ENCODE data around the gene PLD4.

Gene PLD4

DNA sequence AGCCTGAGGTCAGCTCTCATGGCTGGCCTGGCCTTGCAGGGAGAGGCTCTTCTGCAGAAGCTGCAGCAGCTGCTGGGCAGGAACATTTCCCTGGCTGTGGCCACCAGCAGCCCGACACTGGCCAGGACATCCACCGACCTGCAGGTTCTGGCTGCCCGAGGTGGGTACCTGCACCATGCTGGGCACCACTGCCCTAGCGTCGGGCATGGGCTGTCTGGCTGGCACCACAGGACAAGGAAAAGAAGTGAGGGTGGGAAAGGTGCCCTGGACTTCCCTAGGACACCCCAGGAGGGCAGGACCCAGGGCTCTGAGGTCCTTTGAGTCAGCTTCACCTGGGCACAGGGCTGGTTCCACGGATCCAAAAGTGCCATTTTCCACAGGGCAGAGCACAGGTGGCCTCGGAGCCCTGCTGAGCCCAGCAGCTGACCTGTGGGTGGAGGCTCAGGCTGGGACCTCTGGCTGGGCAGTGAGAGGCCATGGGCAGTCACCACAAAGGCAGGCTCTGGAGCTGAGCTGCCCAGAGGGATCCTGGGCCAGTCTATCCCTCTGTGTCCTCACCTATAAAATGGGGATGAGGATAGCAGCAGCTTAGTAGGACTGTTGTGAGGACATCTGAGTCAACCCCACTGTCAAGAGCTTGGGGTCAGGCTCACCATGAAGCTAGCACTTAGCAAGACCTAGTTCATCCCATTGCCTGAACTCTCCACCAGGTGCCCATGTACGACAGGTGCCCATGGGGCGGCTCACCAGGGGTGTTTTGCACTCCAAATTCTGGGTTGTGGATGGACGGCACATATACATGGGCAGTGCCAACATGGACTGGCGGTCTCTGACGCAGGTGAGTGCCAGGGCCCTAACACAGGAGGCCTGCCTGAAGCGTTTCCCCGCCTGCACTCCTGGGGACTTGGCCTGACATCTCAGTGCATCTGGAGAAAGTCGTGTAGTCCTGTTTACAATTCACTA lies 4.9 kb downstream of the PLD4 start:
- no peak for DNase-seq

DNA sequence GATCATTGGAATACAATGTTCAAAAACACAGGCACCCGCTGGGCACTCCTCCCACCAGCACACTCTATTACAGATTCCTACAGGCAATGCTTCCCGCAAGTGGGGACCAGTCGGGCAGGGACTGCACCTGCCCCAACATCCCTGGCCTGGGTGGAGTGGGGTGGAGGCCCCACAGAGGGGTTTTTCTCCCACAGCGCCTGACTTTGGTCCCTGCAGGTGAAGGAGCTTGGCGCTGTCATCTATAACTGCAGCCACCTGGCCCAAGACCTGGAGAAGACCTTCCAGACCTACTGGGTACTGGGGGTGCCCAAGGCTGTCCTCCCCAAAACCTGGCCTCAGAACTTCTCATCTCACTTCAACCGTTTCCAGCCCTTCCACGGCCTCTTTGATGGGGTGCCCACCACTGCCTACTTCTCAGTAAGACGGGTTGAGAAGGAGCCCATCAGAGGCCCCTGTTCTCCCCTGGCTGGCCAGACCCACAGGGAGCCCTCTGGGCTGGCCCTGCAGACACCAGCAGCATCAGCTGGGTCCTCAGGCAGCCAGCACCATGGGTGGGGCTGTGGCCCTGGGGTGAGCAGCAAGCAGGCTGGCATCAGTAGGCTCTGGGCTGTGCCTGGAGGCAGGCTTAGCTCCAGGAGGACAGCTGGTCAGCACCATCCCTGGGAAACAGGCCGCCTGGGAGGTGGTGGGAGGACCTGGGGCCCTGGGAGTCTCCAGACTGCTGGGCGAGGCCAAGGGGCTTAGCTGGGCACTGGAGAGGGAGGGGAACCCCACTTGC lies 6.0 kb downstream of the PLD4 start:
- DNase-seq = no peak

DNA sequence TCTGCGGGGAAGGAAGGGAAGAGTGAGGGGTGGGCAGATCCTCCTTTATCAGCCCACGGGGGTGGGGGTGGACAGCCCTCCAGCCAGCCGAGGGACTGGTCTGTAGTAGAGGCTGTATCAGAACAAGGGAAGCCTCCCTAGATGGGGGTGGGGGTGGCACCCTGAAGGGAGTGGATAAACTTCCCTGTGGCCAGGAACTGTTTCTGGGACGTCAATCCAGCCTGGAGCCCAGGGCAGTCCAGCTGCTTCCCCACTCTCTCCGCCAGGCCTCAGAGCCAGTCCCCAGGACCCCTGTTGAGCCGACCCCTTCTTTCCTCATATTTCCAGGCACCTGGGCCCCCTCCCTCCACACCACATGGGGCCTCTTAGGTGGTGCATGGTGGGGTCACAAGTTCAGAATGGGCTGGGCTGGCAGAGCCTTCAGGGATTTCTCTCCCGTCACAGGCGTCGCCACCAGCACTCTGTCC lies 6.7 kb downstream of the PLD4 start:
- no peak for DNase-seq

DNA sequence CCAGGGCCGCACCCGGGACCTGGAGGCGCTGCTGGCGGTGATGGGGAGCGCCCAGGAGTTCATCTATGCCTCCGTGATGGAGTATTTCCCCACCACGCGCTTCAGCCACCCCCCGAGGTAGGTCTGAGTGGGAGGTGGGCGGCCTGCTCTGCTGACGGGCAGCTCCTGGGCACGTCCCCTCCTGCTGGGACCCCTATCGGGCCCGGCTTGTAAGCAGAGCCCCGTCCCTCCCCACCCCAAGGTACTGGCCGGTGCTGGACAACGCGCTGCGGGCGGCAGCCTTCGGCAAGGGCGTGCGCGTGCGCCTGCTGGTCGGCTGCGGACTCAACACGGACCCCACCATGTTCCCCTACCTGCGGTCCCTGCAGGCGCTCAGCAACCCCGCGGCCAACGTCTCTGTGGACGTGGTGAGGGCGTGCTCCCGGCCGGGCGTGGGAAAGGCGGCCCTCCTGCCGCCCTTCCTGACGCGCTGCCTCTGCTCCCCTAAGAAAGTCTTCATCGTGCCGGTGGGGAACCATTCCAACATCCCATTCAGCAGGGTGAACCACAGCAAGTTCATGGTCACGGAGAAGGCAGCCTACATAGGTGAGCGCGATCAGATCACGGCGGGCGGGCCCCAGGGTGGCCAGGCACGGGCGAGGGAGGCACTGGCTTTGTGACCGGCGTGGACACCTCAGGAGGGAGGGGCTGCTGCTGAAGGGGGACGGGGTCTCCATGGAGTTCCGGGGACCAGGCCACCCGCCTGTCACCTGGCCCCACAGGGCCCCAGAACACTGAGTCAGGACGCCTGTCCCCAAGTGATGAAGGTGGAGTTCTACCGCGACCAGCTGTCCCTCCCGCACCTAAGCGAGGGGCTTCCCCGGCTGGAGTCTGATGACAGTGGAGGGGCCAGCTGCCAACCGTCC lies 7.3 kb downstream of the PLD4 start:
- no peak for DNase-seq

DNA sequence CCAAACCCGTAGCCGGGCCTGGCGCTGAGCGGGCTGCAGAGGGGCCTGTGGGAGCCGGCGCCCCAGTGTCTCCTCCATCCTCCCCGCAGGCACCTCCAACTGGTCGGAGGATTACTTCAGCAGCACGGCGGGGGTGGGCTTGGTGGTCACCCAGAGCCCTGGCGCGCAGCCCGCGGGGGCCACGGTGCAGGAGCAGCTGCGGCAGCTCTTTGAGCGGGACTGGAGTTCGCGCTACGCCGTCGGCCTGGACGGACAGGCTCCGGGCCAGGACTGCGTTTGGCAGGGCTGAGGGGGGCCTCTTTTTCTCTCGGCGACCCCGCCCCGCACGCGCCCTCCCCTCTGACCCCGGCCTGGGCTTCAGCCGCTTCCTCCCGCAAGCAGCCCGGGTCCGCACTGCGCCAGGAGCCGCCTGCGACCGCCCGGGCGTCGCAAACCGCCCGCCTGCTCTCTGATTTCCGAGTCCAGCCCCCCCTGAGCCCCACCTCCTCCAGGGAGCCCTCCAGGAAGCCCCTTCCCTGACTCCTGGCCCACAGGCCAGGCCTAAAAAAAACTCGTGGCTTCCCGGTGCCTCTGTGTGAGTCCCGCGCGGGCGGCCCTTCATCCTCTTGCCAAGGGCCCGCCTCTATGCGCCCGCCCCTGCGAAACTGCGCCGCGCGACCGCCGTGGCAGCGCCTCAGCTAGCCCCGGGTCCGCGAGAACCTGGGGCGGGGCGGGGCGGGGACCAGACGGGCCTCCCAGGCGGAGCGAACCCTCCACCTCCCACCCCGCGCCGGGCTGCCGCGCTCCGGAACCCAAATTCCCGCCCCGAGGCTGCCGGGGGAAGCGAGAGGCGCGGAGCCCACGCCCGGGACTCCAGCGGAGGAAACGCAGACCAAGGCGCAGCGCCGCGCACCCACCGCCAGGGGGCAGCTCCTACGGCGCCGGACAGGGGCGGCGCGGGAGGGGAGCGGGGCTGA lies 8.3 kb downstream of the PLD4 start:
- DNase-seq = peak; percentile 90

DNA sequence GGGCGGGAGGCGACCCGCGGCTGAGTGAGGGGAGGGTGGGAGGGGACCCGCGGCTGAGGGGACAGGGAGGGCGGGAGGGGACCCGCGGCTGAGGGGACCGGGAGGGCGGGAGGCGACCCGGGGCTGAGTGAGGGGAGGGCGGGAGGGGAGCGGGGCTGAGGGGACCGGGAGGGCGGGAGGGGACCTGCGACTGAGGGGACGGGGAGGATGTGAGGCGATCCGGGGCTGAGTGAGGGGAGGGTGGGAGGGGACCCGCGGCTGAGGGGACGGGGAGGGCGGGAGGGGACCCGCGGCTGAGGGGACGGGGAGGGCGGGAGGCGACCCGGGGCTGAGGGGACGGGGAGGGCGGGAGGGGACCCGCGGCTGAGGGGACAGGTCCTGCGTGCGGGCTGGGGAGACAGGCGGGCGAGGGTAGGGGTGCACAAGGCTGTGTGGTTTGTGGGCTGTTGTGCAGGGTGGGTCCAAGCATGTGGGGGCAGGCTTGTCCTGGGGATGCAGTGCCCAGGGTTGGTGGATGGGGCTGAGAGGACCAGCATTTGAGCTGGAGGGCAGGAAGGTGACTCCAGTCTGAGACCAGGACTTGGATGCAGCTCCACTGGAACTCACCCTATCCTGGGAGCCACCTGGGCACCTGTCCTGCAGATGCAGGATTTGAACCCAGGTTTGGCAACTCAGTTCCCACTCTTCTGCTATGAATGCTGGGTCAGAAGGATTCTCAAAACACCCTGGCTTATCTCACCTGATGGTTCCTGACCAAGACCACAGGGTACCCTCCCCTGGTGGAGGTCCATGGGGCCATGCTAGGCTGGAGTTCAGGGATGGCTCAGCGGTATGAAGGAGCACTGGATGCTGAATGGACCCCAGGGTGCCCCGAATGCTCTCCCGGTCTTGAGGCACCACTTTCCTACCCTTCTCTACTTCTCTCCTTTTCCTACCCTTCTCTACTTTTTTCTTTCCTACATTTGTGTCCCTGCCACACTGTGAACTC lies 9.4 kb downstream of the PLD4 start:
- DNase-seq = no peak

DNA sequence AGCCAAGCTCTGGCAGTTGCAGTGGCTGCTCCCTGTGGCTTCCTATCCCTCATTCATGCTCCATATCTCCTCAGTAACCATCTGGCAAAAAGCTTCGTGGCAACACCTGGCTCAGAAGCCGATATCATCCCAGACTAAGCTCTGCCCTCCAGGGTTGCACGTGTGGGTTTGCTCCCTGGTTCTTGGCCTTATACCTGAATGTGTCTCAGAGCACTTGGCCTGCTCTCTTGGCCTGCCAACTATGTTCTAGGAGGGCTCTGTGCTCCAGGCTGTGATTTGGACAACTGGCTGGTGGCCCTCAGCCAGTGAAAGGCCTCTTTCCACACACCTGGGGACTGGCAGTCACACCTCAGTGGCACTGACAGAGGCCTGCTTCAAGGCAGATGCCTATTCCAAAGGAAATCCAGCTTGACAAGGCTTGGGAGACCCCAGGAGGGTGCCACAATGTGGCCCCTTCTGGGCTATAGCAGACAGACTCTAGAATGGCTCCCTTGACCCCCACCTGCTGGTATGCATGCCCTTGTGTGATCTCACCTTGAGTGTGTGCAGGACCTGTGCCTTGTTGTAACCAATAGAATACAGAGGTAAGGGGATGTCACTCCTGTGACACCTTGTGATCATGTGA lies 10.5 kb downstream of the PLD4 start:
- no peak for DNase-seq

- DNase-seq = no peak
Observed at GRCh38 chr14:104935955-104936354, 11.3 kb downstream of the PLD4 start.

- DNase-seq = no peak
Observed at GRCh38 chr14:104936361-104937155, 11.9 kb downstream of the PLD4 start.

DNA sequence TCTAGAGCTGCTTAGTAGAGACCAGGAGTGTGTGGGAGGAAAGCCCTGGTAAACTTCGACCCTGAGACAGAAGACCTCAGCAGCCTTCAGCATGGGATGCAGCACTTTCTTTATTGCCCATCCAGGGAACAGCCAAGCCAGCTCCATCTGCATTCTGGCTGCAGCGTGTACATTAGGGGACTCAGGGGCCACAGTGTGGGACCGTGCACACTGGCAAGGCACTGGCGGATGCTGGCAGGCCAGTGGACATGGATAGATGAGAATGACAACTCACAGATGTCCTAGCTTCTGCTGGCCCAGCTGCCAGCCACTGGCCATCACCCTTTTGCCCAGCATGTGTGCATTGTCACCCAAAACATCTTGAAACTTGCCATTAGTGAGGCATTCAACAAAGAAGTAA lies 12.5 kb downstream of the PLD4 start:
- DNase-seq = no peak

- no peak for DNase-seq
Observed at GRCh38 chr14:104937694-104938365, 13.2 kb downstream of the PLD4 start.

DNA sequence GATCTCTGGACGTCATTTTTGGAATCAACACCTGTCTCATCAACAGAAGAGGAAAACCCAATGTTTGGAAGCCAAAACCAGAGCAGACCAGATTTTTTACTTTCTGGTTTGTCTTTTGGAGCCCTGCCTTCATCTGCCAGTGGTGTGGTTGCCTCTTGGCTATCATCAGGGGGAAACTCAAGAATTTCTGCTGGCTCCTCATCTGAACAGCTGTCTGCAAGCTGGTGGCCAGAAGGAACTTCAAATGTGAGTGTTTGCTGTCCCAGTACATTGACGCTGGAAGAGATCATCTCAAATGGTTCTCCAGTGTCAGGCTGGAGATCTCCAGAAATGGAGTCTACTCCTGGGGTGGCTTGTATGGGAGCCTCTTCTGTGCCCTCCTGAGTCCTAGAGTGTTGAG lies 13.8 kb downstream of the PLD4 start:
- no peak for DNase-seq

DNA sequence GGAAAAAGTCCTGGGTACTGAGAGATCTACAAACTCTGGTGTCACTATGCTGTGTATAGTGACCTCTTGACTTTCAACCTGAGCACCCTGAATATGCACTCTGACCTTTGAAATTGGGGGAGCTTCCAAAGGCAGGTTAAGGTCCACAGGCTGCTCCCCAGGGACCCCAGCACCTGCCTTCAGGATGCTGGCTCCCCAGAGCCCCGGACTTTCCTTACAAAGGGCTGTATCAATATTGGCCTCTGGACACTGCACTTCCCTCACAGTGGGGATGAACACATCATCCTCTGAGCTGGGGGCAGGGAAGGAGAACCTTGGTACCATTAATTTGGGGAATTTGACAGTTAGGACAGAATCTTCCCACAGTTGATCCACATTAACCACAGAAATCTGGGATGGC lies 14.3 kb downstream of the PLD4 start:
- DNase-seq = no peak

- no peak for DNase-seq
Observed at GRCh38 chr14:104939666-104940410, 15.2 kb downstream of the PLD4 start.

GRCh38 chr14:104940526-104941150 lies 16.0 kb downstream of the PLD4 start:
- DNase-seq = no peak

DNA sequence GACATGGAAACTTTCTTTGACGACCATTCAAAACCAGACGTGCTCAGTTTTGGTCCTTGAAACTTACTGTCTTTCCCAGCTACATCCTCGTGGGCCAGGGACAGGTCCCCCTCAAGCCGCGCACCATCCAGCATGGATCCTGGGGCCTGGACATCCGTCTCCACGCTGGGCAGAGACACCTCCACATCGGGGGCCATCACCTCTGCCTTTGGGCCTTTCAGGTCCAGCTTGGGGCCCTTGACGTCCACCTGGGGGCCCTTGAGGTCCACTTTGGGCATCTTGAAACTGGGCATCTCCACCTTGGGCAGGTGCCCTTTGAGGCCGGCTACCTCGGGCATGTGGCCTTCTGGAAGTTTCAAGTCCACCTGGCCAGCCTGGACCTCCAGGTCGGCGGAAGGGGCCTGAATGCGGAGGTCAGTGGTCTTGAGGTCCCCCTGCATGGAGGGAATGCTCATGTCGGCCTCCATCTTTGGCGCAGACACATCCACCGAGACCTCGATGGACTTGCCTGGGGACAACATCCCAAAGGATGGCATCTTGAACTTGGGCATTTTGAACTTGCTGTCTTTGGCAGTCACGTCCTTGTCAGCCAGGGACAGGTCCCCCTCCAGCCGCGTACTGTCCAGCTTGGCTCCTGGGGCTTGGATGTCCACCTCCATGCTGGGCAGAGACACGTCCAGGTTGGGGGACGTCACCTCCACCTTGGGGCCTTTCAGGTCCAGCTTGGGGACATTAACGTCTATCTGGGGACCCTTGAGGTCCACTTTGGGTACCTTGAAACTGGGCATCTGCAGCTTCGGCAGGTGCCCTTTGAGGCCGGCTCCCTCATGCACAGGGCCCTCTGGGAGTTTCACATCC lies 17.1 kb downstream of the PLD4 start:
- DNase-seq = peak; percentile 4

All from activated naive CD4-positive, alpha-beta T cell treated with anti-CD3 and anti-CD28 coated beads, Interleukin-2, amount 50 U/mL, for 16 hours (primary cell).